Measurements from ENCODE around the gene TCHP.

DNA sequence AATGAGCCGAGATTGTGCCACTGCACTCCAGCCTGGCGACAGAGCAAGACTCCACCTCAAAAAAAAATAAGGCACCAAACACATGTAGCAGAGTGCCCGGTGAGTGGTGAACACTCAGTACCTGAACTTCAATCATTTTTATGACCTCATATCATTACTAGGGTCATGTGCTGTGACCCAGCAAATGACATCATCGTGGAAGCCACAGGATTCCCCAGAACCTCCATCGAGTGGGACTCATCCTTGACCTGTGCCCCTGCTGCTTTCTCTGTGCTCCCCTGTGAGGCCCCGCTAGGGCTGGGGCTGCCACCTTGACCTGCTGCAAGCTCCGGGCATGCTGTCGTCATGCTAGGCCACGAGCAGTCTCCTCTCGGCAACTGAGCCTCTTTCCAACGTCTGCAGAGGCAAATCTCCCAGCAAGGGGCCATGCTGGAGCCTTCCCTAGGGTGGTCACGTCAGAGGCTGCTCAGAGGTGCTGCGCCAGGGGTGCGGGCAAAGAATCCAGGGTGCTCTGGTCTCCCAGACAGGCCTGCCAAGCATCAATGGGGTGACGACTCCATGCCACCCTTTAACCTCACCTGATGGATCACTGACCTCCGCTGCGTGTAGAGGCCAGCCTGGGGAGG lies 38.3 kb upstream of the TCHP start:
- TF ChIP-seq, protein P1, sequence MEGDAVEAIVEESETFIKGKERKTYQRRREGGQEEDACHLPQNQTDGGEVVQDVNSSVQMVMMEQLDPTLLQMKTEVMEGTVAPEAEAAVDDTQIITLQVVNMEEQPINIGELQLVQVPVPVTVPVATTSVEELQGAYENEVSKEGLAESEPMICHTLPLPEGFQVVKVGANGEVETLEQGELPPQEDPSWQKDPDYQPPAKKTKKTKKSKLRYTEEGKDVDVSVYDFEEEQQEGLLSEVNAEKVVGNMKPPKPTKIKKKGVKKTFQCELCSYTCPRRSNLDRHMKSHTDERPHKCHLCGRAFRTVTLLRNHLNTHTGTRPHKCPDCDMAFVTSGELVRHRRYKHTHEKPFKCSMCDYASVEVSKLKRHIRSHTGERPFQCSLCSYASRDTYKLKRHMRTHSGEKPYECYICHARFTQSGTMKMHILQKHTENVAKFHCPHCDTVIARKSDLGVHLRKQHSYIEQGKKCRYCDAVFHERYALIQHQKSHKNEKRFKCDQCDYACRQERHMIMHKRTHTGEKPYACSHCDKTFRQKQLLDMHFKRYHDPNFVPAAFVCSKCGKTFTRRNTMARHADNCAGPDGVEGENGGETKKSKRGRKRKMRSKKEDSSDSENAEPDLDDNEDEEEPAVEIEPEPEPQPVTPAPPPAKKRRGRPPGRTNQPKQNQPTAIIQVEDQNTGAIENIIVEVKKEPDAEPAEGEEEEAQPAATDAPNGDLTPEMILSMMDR (conservative IDR thresholded peaks at IDR 0.05; ENCODE audit: low read depth in 2 of 2), result no peak
- TF ChIP-seq EZH2 (IDR thresholded peaks at IDR 0.05; ENCODE audit: low read depth, unreplicated experiment) (no peak), CREB1 (CRISPR knock-in tag; IDR thresholded peaks at IDR 0.05; ENCODE audit: low read depth) (no peak), ZNF114 (CRISPR knock-in tag; IDR thresholded peaks at IDR 0.05) (no peak), EZH2phosphoT487 (IDR thresholded peaks at IDR 0.05; ENCODE audit: unreplicated experiment) (no peak), POLR2AphosphoS5 (IDR thresholded peaks at IDR 0.05; ENCODE audit: low read depth) (no peak), STAT1 (IDR thresholded peaks at IDR 0.05; ENCODE audit: unreplicated experiment) (no peak), JUNB (IDR thresholded peaks at IDR 0.05; ENCODE audit: unreplicated experiment) (no peak)
- TF ChIP-seq, protein P2, sequence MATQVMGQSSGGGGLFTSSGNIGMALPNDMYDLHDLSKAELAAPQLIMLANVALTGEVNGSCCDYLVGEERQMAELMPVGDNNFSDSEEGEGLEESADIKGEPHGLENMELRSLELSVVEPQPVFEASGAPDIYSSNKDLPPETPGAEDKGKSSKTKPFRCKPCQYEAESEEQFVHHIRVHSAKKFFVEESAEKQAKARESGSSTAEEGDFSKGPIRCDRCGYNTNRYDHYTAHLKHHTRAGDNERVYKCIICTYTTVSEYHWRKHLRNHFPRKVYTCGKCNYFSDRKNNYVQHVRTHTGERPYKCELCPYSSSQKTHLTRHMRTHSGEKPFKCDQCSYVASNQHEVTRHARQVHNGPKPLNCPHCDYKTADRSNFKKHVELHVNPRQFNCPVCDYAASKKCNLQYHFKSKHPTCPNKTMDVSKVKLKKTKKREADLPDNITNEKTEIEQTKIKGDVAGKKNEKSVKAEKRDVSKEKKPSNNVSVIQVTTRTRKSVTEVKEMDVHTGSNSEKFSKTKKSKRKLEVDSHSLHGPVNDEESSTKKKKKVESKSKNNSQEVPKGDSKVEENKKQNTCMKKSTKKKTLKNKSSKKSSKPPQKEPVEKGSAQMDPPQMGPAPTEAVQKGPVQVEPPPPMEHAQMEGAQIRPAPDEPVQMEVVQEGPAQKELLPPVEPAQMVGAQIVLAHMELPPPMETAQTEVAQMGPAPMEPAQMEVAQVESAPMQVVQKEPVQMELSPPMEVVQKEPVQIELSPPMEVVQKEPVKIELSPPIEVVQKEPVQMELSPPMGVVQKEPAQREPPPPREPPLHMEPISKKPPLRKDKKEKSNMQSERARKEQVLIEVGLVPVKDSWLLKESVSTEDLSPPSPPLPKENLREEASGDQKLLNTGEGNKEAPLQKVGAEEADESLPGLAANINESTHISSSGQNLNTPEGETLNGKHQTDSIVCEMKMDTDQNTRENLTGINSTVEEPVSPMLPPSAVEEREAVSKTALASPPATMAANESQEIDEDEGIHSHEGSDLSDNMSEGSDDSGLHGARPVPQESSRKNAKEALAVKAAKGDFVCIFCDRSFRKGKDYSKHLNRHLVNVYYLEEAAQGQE (IDR thresholded peaks at IDR 0.05; ENCODE audit: unreplicated experiment), result no peak
- TF ChIP-seq, protein P3, sequence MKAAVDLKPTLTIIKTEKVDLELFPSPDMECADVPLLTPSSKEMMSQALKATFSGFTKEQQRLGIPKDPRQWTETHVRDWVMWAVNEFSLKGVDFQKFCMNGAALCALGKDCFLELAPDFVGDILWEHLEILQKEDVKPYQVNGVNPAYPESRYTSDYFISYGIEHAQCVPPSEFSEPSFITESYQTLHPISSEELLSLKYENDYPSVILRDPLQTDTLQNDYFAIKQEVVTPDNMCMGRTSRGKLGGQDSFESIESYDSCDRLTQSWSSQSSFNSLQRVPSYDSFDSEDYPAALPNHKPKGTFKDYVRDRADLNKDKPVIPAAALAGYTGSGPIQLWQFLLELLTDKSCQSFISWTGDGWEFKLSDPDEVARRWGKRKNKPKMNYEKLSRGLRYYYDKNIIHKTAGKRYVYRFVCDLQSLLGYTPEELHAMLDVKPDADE (IDR thresholded peaks at IDR 0.05), result no peak
